Measurements from ENCODE around the gene SAP25.

- TF ChIP-seq POLR2A (IDR thresholded peaks at IDR 0.05) (no peak), CTCF (IDR thresholded peaks at IDR 0.05) (no peak)
Measured at GRCh38 chr7:100600730-100601038, 27.0 kb upstream of the SAP25 start.
